Stomach (tissue), 9 donors: ENCODE data around the gene UBQLN4. TPM values are rescaled to one million over a fixed set of nuclear protein-coding genes. Genes with fewer than 3 reads are reported as not detected.

Experiments
- DNase-seq, 2 donors: peaks; one replicate each; pipeline versions ENCODE4 v3.0.0 to v3.0.0-alpha.2; 2013 to 2019
- H3K27ac ChIP-seq, 5 donors: fragments of 200-600 bp in 4 of 5; sonication (generic) in 4 of 5; one replicate each; pipeline ENCODE4 v1.5.1; 2013 to 2019; ENCODE audit warnings: mild to moderate bottlenecking in 1 of 5, moderate library complexity in 1 of 5
- H3K27me3 ChIP-seq, 3 donors: fragments of 200-600 bp; sonication (generic); one replicate each; pipeline ENCODE4 v1.5.1; 2017 to 2019; ENCODE audit warnings: mixed run types in 1 of 3
- H3K36me3 ChIP-seq, 4 donors: fragments of 200-600 bp; sonication (generic); 1 replicate in 3 of 4; 2 replicates in 1 of 4; pipeline ENCODE4 v1.5.1; 2016 to 2019
- H3K4me1 ChIP-seq, 4 donors: fragments of 200-600 bp; sonication (generic); one replicate each; pipeline ENCODE4 v1.5.1; 2016 to 2019
- H3K4me3 ChIP-seq, 4 donors: fragments of 200-600 bp; sonication (generic) in 3 of 4; one replicate each; pipeline ENCODE4 v1.5.1; 2016 to 2019; ENCODE audit warnings: mild to moderate bottlenecking in 1 of 4
- H3K9me3 ChIP-seq, 4 donors: fragments of 200-600 bp; sonication (generic); one replicate each; pipeline ENCODE4 v1.5.1; 2016 to 2019
- CTCF ChIP-seq, 7 experiments: fragments of 450-650 bp in 4 of 7; fragments of 200-600 bp in 3 of 7; sonication (generic) in 3 of 7; IDR thresholded peaks; one replicate each; pipeline ENCODE4 v1.5.1; 2016 to 2019; ENCODE audit warnings: antibody characterized with exemption in 7 of 7, control low read depth in 2 of 7, mild to moderate bottlenecking in 1 of 7
- EP300 ChIP-seq: sonication (generic); formaldehyde crosslinking; IDR thresholded peaks from one replicate; pipeline ENCODE4 v1.6.1; 2017; ENCODE audit warnings: antibody characterized with exemption
- POLR2A ChIP-seq, 4 donors: fragments of 450-650 bp; IDR thresholded peaks; one replicate each; pipeline ENCODE4 v1.6.1; 2016; ENCODE audit warnings: antibody characterized with exemption in 4 of 4, control low read depth in 2 of 4, mild to moderate bottlenecking in 1 of 4, moderate library complexity in 1 of 4
- POLR2AphosphoS5 ChIP-seq, 3 donors: sonication (generic); formaldehyde crosslinking; IDR thresholded peaks; one replicate each; pipeline ENCODE4 v1.6.1; 2016; ENCODE audit warnings: antibody characterized with exemption in 3 of 3
- WGBS, 5 donors: extraction: QIAGEN DNeasy Blood & Tissue Kit in 3 of 5; methylation state at CpG; one replicate each; pipeline versions ENCODE4 v1.1.5 to v1.1.7; 2013 to 2018; 5-methylcytosine and 5-hydroxymethylcytosine counted together
- intact Hi-C: fragments of 100-400 bp; cut with DNase I; formaldehyde crosslinking; loops from one replicate; pipeline ENCODE4 v1.15.1; 2023; ENCODE audit warnings: low total_unique reads
- polyA plus RNA-seq, 3 donors: library from polyadenylated mRNA; stranded (reverse); fragments of 200-250 nt; gene quantifications; one replicate each; pipeline ENCODE4 v1.2.3, GENCODE V29; 2013
- total RNA-seq, 5 donors: library from RNA; depleted of rRNA; stranded (reverse); fragments of >200 nt; gene quantifications; one replicate each; pipeline versions ENCODE4 v1.1.0 to v1.2.3, GENCODE V29; 2014 to 2016
- donor health status: healthy with polysubstance abuse.
- donor health status: Bipolar disorder and iron deficiency.
- donor health status: healthy.

UBQLN4 gene
- total and polyA plus RNA-seq, 8 donors, result 6.4 to 41.1 (median 18.9) TPM

GRCh38 chr1:156052862-156053767 lies 483 bp downstream of the UBQLN4 start:
- intact Hi-C loops, result no loop called here
- Histone ChIP-seq H3K4me3 (peak overlapping the region; percentile 71 to 97 (median 86)), H3K36me3 (peaks cover 11 to 41% (median 37%) of the 10 kb centered on the region in 4 donors), H3K9me3 (no peaks in the 10 kb centered on the region), H3K27ac (peak overlapping the region; percentile 91 to 94 (median 93)), H3K4me1 (peaks cover 14 to 39% (median 29%) of the 10 kb centered on the region in 4 donors), H3K27me3 (no peaks in the 10 kb centered on the region)
- peak; percentile 40 to 88 for DNase-seq
- 0 to 1% (median 1%) methylated on average over 20 to 55 of the region's 63 CpGs for WGBS, 5 donors
- TF ChIP-seq CTCF (IDR thresholded peaks at IDR 0.05) (no peak), EP300 (no peak), POLR2AphosphoS5 (IDR thresholded peaks at IDR 0.05) (no peak), POLR2A (IDR thresholded peaks at IDR 0.05) (no peak)

- no peaks in the 10 kb centered on the region for H3K9me3 ChIP-seq
- no peaks in the 10 kb centered on the region for H3K27me3 ChIP-seq
- no peak overlapping the region for H3K4me3 ChIP-seq
- peaks cover 11 to 52% (median 47%) of the 10 kb centered on the region in 4 donors for H3K36me3 ChIP-seq
- H3K27ac ChIP-seq, result no peak overlapping the region
- TF ChIP-seq POLR2A (IDR thresholded peaks at IDR 0.05), result no peak
- no peak for TF ChIP-seq CTCF (IDR thresholded peaks at IDR 0.05)
- TF ChIP-seq POLR2AphosphoS5 (IDR thresholded peaks at IDR 0.05), result no peak
- TF ChIP-seq EP300, result no peak
- no peak for DNase-seq
- WGBS, 5 donors, result 83 to 98% (median 94%) methylated on average over 5 to 7 of the region's 7 CpGs
- intact Hi-C loops, result no loop called here
- H3K4me1 ChIP-seq, result peaks cover 12 to 30% (median 23%) of the 10 kb centered on the region in 4 donors
Observed at GRCh38 chr1:156051011-156051725, 2.4 kb downstream of the UBQLN4 start.

- TF ChIP-seq POLR2AphosphoS5 (IDR thresholded peaks at IDR 0.05), result no peak
- no peak for TF ChIP-seq CTCF (IDR thresholded peaks at IDR 0.05)
- TF ChIP-seq EP300, result no peak
- TF ChIP-seq POLR2A (IDR thresholded peaks at IDR 0.05), result no peak
- 79 to 100% (median 87%) methylated on average over 2 to 4 of the region's 4 CpGs for WGBS, 5 donors
- Histone ChIP-seq H3K27me3 (no peaks in the 10 kb centered on the region), H3K4me1 (peaks cover 4 to 22% (median 15%) of the 10 kb centered on the region in 4 donors), H3K4me3 (no peak overlapping the region), H3K9me3 (no peaks in the 10 kb centered on the region), H3K27ac (no peak overlapping the region), H3K36me3 (peaks cover 11 to 57% (median 47%) of the 10 kb centered on the region in 4 donors)
- intact Hi-C loops, result no loop called here
- no peak for DNase-seq
Observed at GRCh38 chr1:156050376-156050775, 3.2 kb downstream of the UBQLN4 start.

- TF ChIP-seq EP300, result no peak
- TF ChIP-seq POLR2AphosphoS5 (IDR thresholded peaks at IDR 0.05), result no peak
- TF ChIP-seq POLR2A (IDR thresholded peaks at IDR 0.05), result no peak
- no peak for TF ChIP-seq CTCF (IDR thresholded peaks at IDR 0.05)
- no peak overlapping the region for H3K27ac ChIP-seq
- 75 to 83% (median 78%) methylated on average over 3 of the region's 3 CpGs for WGBS, 5 donors
- DNase-seq, result no peak
- H3K36me3 ChIP-seq, result peaks cover 11 to 73% (median 60%) of the 10 kb centered on the region in 4 donors
- H3K9me3 ChIP-seq, result no peaks in the 10 kb centered on the region
- H3K4me1 ChIP-seq, result peaks cover 0 to 19% (median 12%) of the 10 kb centered on the region in 4 donors
- H3K27me3 ChIP-seq, result no peaks in the 10 kb centered on the region
- H3K4me3 ChIP-seq, result no peak overlapping the region
- intact Hi-C loops, result no loop called here
Observed at GRCh38 chr1:156048663-156049258, 4.8 kb downstream of the UBQLN4 start.
